ENCODE data around the gene LGALS13.

The LGALS13 gene

GRCh38 chr19:39655613-39656012, 53.3 kb downstream of the LGALS13 start, which contains the start of gene LGALS16:
LGALS16 (plus strand) TSS chr19:39655913; CDS start chr19:39655962, 49 bp downstream.
- Mint-ChIP-seq H3K36me3 (no peaks in the 10 kb centered on the region), H3K27ac (no peak within 1 kb of the TSS), H3K9me3 (no peaks in the 10 kb centered on the region), H3K4me1 (no peaks in the 10 kb centered on the region), H3K4me3 (no peak within 1 kb of the TSS)
- DNase-seq (ENCODE audit: low spot score in 2 of 2) (no peak), ATAC-seq (no peak)

Data from stimulated activated effector memory CD8-positive, alpha-beta T cell treated with anti-CD3 and anti-CD28 coated beads, Interleukin-12 subunit alpha, Interleukin-12 subunit beta, amount 100 ng/mL, for 72 hours (primary cell).